Endodermal cell (in vitro differentiated cells): ENCODE results near the gene SPO11. TPM values are rescaled to one million over a fixed set of nuclear protein-coding genes. Genes with fewer than 3 reads are reported as not detected.

Experiments used
- DNase-seq: peaks from one replicate; pipeline ENCODE4 v3.0.0-alpha.2; 2017
- H3K27ac ChIP-seq: 2 replicates; pipeline ENCODE4 v1.5.1; 2013; ENCODE audit warnings: mild to moderate bottlenecking, low read depth, low read length, moderate library complexity
- H3K27me3 ChIP-seq: 2 replicates; pipeline ENCODE4 v1.6.1; 2013; ENCODE audit warnings: mild to moderate bottlenecking, low read length, moderate library complexity; ENCODE audit not compliant: insufficient read depth, control insufficient read depth, poor library complexity, severe bottlenecking
- H3K36me3 ChIP-seq: 2 replicates; pipeline ENCODE4 v1.7.0; 2013; ENCODE audit warnings: mild to moderate bottlenecking, low read length, moderate library complexity; ENCODE audit not compliant: control insufficient read depth, insufficient read depth
- H3K4me1 ChIP-seq: one replicate; pipeline ENCODE4 v1.7.0; 2013; ENCODE audit warnings: low read length; ENCODE audit not compliant: control insufficient read depth, insufficient read depth
- H3K4me3 ChIP-seq: 2 replicates; pipeline ENCODE4 v1.5.1; 2013; ENCODE audit warnings: mild to moderate bottlenecking, low read length, moderate library complexity
- H3K9ac ChIP-seq: 2 replicates; pipeline ENCODE4 v1.6.1; 2013; ENCODE audit warnings: mild to moderate bottlenecking, low read length, moderate library complexity; ENCODE audit not compliant: poor library complexity, severe bottlenecking; ENCODE audit errors: extremely low read depth
- H3K9me3 ChIP-seq: 2 replicates; pipeline ENCODE4 v1.6.1; 2013; ENCODE audit warnings: mild to moderate bottlenecking, low read length, moderate library complexity; ENCODE audit not compliant: control insufficient read depth
- H3K27ac Mint-ChIP-seq: 2 replicates; pipeline ENCODE4 v1.8.0; 2020; ENCODE audit warnings: mixed read lengths
- H3K27me3 Mint-ChIP-seq: 2 replicates; pipeline ENCODE4 v1.8.0; 2021; ENCODE audit warnings: mild to moderate bottlenecking, mixed read lengths; ENCODE audit not compliant: insufficient read depth
- H3K36me3 Mint-ChIP-seq: 2 replicates; pipeline ENCODE4 v1.8.0; 2020; ENCODE audit warnings: low read depth, mixed read lengths
- H3K4me1 Mint-ChIP-seq: 2 replicates; pipeline ENCODE4 v1.8.0; 2020; ENCODE audit warnings: mixed read lengths
- H3K4me3 Mint-ChIP-seq: 2 replicates; pipeline ENCODE4 v1.8.0; 2020; ENCODE audit warnings: mild to moderate bottlenecking, moderate library complexity, mixed read lengths
- H3K9me3 Mint-ChIP-seq: 2 replicates; pipeline ENCODE4 v1.8.0; 2020; ENCODE audit warnings: mild to moderate bottlenecking, mixed read lengths
- CTCF ChIP-seq: fragments of 200-600 bp; sonication (generic); conservative IDR thresholded peaks from 2 replicates; pipeline ENCODE4 v1.5.0; 2021; ENCODE audit warnings: antibody characterized with exemption, mild to moderate bottlenecking
- WGBS, 2 experiments: methylation state at CpG; one replicate each; pipeline versions ENCODE4 v1.1.5 to v1.1.7; 2013; ENCODE audit warnings: missing lambda C conversion rate in 2 of 2, mixed read lengths in 1 of 2; ENCODE audit not compliant: insufficient coverage in 1 of 2, insufficient read length in 1 of 2; 5-methylcytosine and 5-hydroxymethylcytosine counted together
- total RNA-seq, 2 donors: library from RNA; stranded (reverse); fragmentation: NEBNext Ultra II Directional in 1 of 2; extraction: Animal tissue kit (Norgen Biotek cat#: 25700) in 1 of 2; gene quantifications; 2 replicates in 1 of 2; 3 replicates in 1 of 2; pipeline ENCODE4 v1.2.1, GENCODE V29; 2021

The SPO11 gene
- total RNA-seq, 2 donors from 2014 or later: not detected

DNA sequence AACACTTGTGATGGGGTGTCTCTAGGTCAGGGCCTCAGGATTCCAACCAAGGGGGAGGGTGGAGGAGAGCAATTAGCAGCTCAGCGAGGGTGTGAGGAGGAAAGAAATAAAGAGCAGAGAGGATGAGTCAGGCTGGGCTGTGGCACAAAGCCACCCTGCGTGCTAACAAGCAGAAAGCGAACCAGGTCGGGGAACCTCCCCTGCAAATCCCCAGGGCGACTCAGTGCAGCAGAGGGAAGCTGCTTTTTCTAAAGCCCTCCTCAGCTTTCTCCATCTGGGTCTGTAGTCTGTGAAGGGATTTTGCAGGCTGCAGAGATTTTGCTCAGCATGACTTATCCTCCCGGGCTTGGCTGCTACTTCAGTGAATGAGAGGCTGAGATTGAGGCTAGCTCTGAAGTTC is 6.6 kb upstream of the SPO11 start:
- peaks cover 16% of the 10 kb centered on the region for H3K27me3 Mint-ChIP-seq
- Histone ChIP-seq H3K27ac (no peak overlapping the region), H3K9ac (no peak overlapping the region), H3K4me3 (no peak overlapping the region), H3K27me3 (peaks cover 11% of the 10 kb centered on the region), H3K9me3 (peaks cover 5% of the 10 kb centered on the region), H3K36me3 (no peaks in the 10 kb centered on the region), H3K4me1 (peaks cover 17% of the 10 kb centered on the region)
- no peak for TF ChIP-seq CTCF
- peaks cover 33% of the 10 kb centered on the region for H3K4me1 Mint-ChIP-seq
- H3K27ac Mint-ChIP-seq: peak overlapping the region; percentile 11
- whole genome bisulfite sequencing, 2 experiments: 1 to 8% methylated on average over 2 to 6 of the region's 6 CpGs
- no peaks in the 10 kb centered on the region for H3K36me3 Mint-ChIP-seq
- H3K4me3 Mint-ChIP-seq: peak overlapping the region; percentile 4
- no peaks in the 10 kb centered on the region for H3K9me3 Mint-ChIP-seq
- peak; percentile 96 for DNase-seq

GRCh38 chr20:57325632-57326356 is 3.8 kb upstream of the SPO11 start:
- 89 to 95% methylated on average over 5 to 11 of the region's 12 CpGs for WGBS, 2 experiments
- Histone ChIP-seq H3K9ac (no peak overlapping the region), H3K4me3 (no peak overlapping the region), H3K27me3 (peaks cover 11% of the 10 kb centered on the region), H3K36me3 (no peaks in the 10 kb centered on the region), H3K9me3 (peaks cover 5% of the 10 kb centered on the region), H3K27ac (no peak overlapping the region), H3K4me1 (peaks cover 17% of the 10 kb centered on the region)
- Mint-ChIP-seq H3K4me1 (peaks cover 28% of the 10 kb centered on the region), H3K27ac (no peak overlapping the region), H3K9me3 (no peaks in the 10 kb centered on the region), H3K4me3 (no peak overlapping the region), H3K36me3 (no peaks in the 10 kb centered on the region), H3K27me3 (peaks cover 20% of the 10 kb centered on the region)
- TF ChIP-seq CTCF: no peak
- DNase-seq: no peak

- Mint-ChIP-seq H3K27me3 (peaks cover 12% of the 10 kb centered on the region), H3K4me1 (peaks cover 28% of the 10 kb centered on the region), H3K4me3 (no peak overlapping the region), H3K27ac (no peak overlapping the region), H3K9me3 (no peaks in the 10 kb centered on the region), H3K36me3 (no peaks in the 10 kb centered on the region)
- WGBS, 2 experiments: 30 to 45% methylated on average over 5 to 8 of the region's 8 CpGs
- peaks cover 17% of the 10 kb centered on the region for H3K4me1 ChIP-seq
- no peak for TF ChIP-seq CTCF
- peaks cover 4% of the 10 kb centered on the region for H3K27me3 ChIP-seq
- H3K27ac ChIP-seq: no peak overlapping the region
- H3K9ac ChIP-seq: no peak overlapping the region
- H3K36me3 ChIP-seq: no peaks in the 10 kb centered on the region
- no peak overlapping the region for H3K4me3 ChIP-seq
- DNase-seq: peak; percentile 87
- H3K9me3 ChIP-seq: peaks cover 5% of the 10 kb centered on the region
Observed at GRCh38 chr20:57326667-57327455, 2.7 kb upstream of the SPO11 start.
